ENCODE results near the gene CNRIP1. TPM values are rescaled to one million over a fixed set of nuclear protein-coding genes. Genes with fewer than 3 reads are reported as not detected.

The CNRIP1 gene
- total RNA-seq, 1 experiment from 2014 or later = 0.84 TPM

- Mint-ChIP-seq H3K27me3 (ENCODE audit: insufficient read depth, unreplicated experiment) (no peaks in the 10 kb centered on the region), H3K36me3 (ENCODE audit: insufficient read depth, unreplicated experiment) (no peaks in the 10 kb centered on the region), H3K4me1 (ENCODE audit: insufficient read depth, unreplicated experiment) (peaks cover 13% of the 10 kb centered on the region), H3K9me3 (ENCODE audit: unreplicated experiment) (no peaks in the 10 kb centered on the region), H3K27ac (ENCODE audit: low read depth, unreplicated experiment) (no peak overlapping the region), H3K4me3 (ENCODE audit: unreplicated experiment) (no peak overlapping the region)
- CTCF ChIA-PET = interaction anchor here (0.6 to 0.7 kb wide), 2 partner anchors 19 to 79 kb away, joined by 3 to 4 read pairs; no protein-coding TSS in a partner anchor
- POLR2A ChIA-PET = interaction anchor here (0.7 kb wide), 1 partner anchor 110 kb away, joined by 5 read pairs; no protein-coding TSS in a partner anchor
- BruUV-seq (replicated peaks) = no TSS peak
- intact Hi-C loops (cut with micrococcal nuclease) = no loop called here
- TF ChIP-seq CTCF (IDR thresholded peaks at IDR 0.05; ENCODE audit: unreplicated experiment) = no peak
- peak; percentile 17 for DNase-seq (ENCODE audit: unreplicated experiment)
These were observed 48.4 kb upstream of the CNRIP1 start for GRCh38 chr2:68367953-68368653.

DNA sequence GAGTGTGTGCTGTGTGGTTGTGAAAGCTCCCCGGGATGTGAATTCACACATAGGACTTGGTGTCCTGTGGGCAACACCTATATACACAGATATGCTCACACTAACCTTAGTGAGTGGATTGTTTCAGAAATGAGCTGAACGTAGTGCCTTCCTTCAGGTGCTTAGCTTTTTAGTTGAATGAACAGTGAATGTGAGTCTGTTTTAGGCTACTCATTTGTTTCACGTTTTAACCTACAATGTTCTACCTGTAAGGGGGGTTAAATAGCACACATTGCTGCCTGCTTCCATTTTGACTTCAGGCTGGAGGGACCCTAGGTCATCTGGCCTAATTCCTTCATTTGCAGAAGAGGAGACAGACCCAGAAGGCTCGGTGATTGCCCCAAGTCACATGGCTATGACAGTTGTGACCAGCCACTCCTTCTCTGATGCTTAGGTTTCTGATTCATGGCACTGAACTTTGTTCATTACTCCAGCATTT is 46.4 kb upstream of the CNRIP1 start:
- Mint-ChIP-seq H3K27ac (ENCODE audit: low read depth, unreplicated experiment) (no peak overlapping the region), H3K4me1 (ENCODE audit: insufficient read depth, unreplicated experiment) (peaks cover 7% of the 10 kb centered on the region), H3K9me3 (ENCODE audit: unreplicated experiment) (no peaks in the 10 kb centered on the region), H3K4me3 (ENCODE audit: unreplicated experiment) (no peak overlapping the region), H3K27me3 (ENCODE audit: insufficient read depth, unreplicated experiment) (no peaks in the 10 kb centered on the region), H3K36me3 (ENCODE audit: insufficient read depth, unreplicated experiment) (no peaks in the 10 kb centered on the region)
- DNase-seq (ENCODE audit: unreplicated experiment) = no peak
- ChIA-PET CTCF (interaction anchor here (0.5 to 1.2 kb wide), 4 partner anchors 47 to 76 kb away, joined by 3 to 7 read pairs (median 3); no protein-coding TSS in a partner anchor), POLR2A (no interaction called here)
- TF ChIP-seq CTCF (IDR thresholded peaks at IDR 0.05; ENCODE audit: unreplicated experiment) = no peak
- BruUV-seq (replicated peaks) = no TSS peak
- intact Hi-C loops (cut with micrococcal nuclease) = no loop called here

DNA sequence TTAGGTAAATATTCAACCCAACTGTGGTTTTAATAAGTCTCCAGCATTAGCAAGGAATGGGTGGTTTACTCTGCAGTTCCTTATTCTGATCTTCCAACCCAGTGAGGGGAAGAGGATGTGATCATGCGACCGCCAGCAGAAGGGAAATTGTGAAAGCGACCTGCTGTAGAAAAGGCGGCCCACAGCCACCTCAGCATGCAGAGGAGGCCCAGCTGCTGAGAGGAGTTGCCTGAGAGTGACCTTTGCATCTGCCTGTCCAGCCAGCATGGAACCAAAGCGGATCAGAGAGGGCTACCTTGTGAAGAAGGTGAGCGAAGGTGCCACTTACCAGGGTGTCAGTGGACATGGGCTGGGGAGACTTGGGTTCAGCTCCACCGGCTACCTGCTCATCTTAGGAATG is 45.3 kb upstream of the CNRIP1 start, which contains the start of gene PLEK:
TSS of gene PLEK (plus strand) at position 196 of the 400 bp plus-strand sequence. CDS start at position 266, 70 bp downstream.
- intact Hi-C loops (cut with micrococcal nuclease) = no loop called here
- ChIA-PET POLR2A (no interaction called here), CTCF (no interaction called here)
- no peaks in the 10 kb centered on the region for H3K27me3 Mint-ChIP-seq (ENCODE audit: insufficient read depth, unreplicated experiment)
- no peak for DNase-seq (ENCODE audit: unreplicated experiment)
- no peaks in the 10 kb centered on the region for H3K36me3 Mint-ChIP-seq (ENCODE audit: insufficient read depth, unreplicated experiment)
- H3K9me3 Mint-ChIP-seq (ENCODE audit: unreplicated experiment) = no peaks in the 10 kb centered on the region
- no peak for TF ChIP-seq CTCF (IDR thresholded peaks at IDR 0.05; ENCODE audit: unreplicated experiment)
- H3K27ac Mint-ChIP-seq (ENCODE audit: low read depth, unreplicated experiment) = no peak within 1 kb of the TSS
- BruUV-seq (replicated peaks) = no TSS peak
- H3K4me3 Mint-ChIP-seq (ENCODE audit: unreplicated experiment) = no peak within 1 kb of the TSS
- peaks cover 7% of the 10 kb centered on the region for H3K4me1 Mint-ChIP-seq (ENCODE audit: insufficient read depth, unreplicated experiment)

DNA sequence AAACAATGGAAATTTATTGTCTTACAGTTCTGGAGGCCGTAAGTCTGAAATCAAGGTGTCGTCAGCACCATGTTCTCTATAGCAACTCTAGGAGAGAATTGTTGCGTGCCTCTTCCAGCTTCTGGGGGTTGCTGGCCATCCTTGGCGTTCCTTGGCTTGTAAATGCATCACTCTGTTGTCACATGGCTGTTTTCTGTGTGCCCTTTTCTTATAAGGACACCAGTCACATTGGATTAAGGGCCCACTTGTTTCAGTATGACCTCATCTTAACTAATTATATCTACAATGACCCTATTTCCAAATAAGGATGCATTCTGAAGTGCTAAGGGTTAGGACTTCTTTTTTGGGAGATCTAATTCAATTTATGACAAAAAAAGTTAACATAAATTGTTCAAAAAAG is 44.0 kb upstream of the CNRIP1 start:
- CTCF ChIA-PET = no interaction called here
- POLR2A ChIA-PET = no interaction called here
- Mint-ChIP-seq H3K27me3 (ENCODE audit: insufficient read depth, unreplicated experiment) (no peaks in the 10 kb centered on the region), H3K4me1 (ENCODE audit: insufficient read depth, unreplicated experiment) (peaks cover 4% of the 10 kb centered on the region), H3K36me3 (ENCODE audit: insufficient read depth, unreplicated experiment) (no peaks in the 10 kb centered on the region), H3K9me3 (ENCODE audit: unreplicated experiment) (no peaks in the 10 kb centered on the region), H3K27ac (ENCODE audit: low read depth, unreplicated experiment) (no peak overlapping the region), H3K4me3 (ENCODE audit: unreplicated experiment) (no peak overlapping the region)
- no peak for TF ChIP-seq CTCF (IDR thresholded peaks at IDR 0.05; ENCODE audit: unreplicated experiment)
- BruUV-seq (replicated peaks) = no TSS peak
- DNase-seq (ENCODE audit: unreplicated experiment) = no peak
- intact Hi-C loops (cut with micrococcal nuclease) = no loop called here
